Stomach (tissue), 9 donors: ENCODE results near the gene KIAA1586. TPM values are rescaled to one million over a fixed set of nuclear protein-coding genes. Genes with fewer than 3 reads are reported as not detected.

ENCODE experiments used
- DNase-seq, 2 donors: peaks; one replicate each; pipeline versions ENCODE4 v3.0.0 to v3.0.0-alpha.2; 2013 to 2019
- H3K27ac ChIP-seq, 5 donors: fragments of 200-600 bp in 4 of 5; sonication (generic) in 4 of 5; one replicate each; pipeline ENCODE4 v1.5.1; 2013 to 2019; ENCODE audit warnings: mild to moderate bottlenecking in 1 of 5, moderate library complexity in 1 of 5
- H3K27me3 ChIP-seq, 3 donors: fragments of 200-600 bp; sonication (generic); one replicate each; pipeline ENCODE4 v1.5.1; 2017 to 2019; ENCODE audit warnings: mixed run types in 1 of 3
- H3K36me3 ChIP-seq, 4 donors: fragments of 200-600 bp; sonication (generic); 1 replicate in 3 of 4; 2 replicates in 1 of 4; pipeline ENCODE4 v1.5.1; 2016 to 2019
- H3K4me1 ChIP-seq, 4 donors: fragments of 200-600 bp; sonication (generic); one replicate each; pipeline ENCODE4 v1.5.1; 2016 to 2019
- H3K4me3 ChIP-seq, 4 donors: fragments of 200-600 bp; sonication (generic) in 3 of 4; one replicate each; pipeline ENCODE4 v1.5.1; 2016 to 2019; ENCODE audit warnings: mild to moderate bottlenecking in 1 of 4
- H3K9me3 ChIP-seq, 4 donors: fragments of 200-600 bp; sonication (generic); one replicate each; pipeline ENCODE4 v1.5.1; 2016 to 2019
- EP300 ChIP-seq: sonication (generic); formaldehyde crosslinking; IDR thresholded peaks from one replicate; pipeline ENCODE4 v1.6.1; 2017; ENCODE audit warnings: antibody characterized with exemption
- POLR2A ChIP-seq, 4 donors: fragments of 450-650 bp; IDR thresholded peaks; one replicate each; pipeline ENCODE4 v1.6.1; 2016; ENCODE audit warnings: antibody characterized with exemption in 4 of 4, control low read depth in 2 of 4, mild to moderate bottlenecking in 1 of 4, moderate library complexity in 1 of 4
- POLR2AphosphoS5 ChIP-seq, 3 donors: sonication (generic); formaldehyde crosslinking; IDR thresholded peaks; one replicate each; pipeline ENCODE4 v1.6.1; 2016; ENCODE audit warnings: antibody characterized with exemption in 3 of 3
- WGBS, 5 donors: extraction: QIAGEN DNeasy Blood & Tissue Kit in 3 of 5; methylation state at CpG; one replicate each; pipeline versions ENCODE4 v1.1.5 to v1.1.7; 2013 to 2018; 5-methylcytosine and 5-hydroxymethylcytosine counted together
- intact Hi-C: fragments of 100-400 bp; cut with DNase I; formaldehyde crosslinking; loops from one replicate; pipeline ENCODE4 v1.15.1; 2023; ENCODE audit warnings: low total_unique reads
- polyA plus RNA-seq, 3 donors: library from polyadenylated mRNA; stranded (reverse); fragments of 200-250 nt; gene quantifications; one replicate each; pipeline ENCODE4 v1.2.3, GENCODE V29; 2013
- total RNA-seq, 5 donors: library from RNA; depleted of rRNA; stranded (reverse); fragments of >200 nt; gene quantifications; one replicate each; pipeline versions ENCODE4 v1.1.0 to v1.2.3, GENCODE V29; 2014 to 2016
- TF ChIP-seq, protein P1 (sequence below), 7 experiments: fragments of 450-650 bp in 4 of 7; fragments of 200-600 bp in 3 of 7; sonication (generic) in 3 of 7; IDR thresholded peaks; one replicate each; pipeline ENCODE4 v1.5.1; 2016 to 2019; ENCODE audit warnings: antibody characterized with exemption in 7 of 7, control low read depth in 2 of 7, mild to moderate bottlenecking in 1 of 7
- donor health status: healthy with polysubstance abuse.
- donor health status: Bipolar disorder and iron deficiency.
- donor health status: healthy.

Gene KIAA1586
- total and polyA plus RNA-seq, 8 donors: 0.29 to 27.7 (median 4.2) TPM

DNA sequence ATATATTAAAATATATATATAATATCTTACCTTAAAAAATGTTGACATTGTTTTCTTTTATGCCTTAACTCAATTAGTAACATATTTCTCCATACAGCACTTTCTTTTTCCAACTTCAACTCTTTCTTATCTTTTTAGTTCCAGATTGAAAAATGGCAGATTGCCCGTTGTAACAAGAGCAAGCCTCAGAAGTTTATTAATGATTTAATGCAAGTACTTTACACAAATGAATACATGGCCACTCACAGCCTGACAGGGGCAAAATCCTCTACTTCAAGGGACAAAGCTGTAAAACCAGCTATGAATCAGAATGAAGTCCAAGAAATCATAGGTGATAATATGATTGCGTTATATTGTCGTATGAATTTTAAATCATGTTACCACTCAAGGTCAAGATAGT, 29.4 kb upstream of the KIAA1586 start:
- no peaks in the 10 kb centered on the region for H3K36me3 ChIP-seq

DNA sequence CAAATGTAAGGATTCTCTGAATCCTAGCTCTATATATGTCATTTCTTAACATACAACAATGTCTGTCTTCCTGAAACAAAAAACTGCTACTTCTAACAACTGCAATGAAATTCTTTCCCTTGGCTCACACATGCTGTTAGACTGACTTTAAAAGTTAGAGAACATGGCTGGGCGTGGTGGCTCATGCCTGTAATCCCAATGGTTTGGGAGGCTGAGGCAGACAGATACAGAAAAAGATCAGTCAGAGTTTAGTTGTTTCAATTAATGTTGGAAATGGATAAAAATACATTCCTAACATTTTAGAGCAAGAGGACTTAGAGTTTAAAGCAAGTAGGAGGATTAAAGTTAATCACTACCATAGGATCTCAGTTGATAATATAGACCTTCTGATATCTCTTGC, 28.7 kb upstream of the KIAA1586 start:
- no peak for DNase-seq
- no peak for TF ChIP-seq POLR2A (IDR thresholded peaks at IDR 0.05)
- TF ChIP-seq, protein P1, sequence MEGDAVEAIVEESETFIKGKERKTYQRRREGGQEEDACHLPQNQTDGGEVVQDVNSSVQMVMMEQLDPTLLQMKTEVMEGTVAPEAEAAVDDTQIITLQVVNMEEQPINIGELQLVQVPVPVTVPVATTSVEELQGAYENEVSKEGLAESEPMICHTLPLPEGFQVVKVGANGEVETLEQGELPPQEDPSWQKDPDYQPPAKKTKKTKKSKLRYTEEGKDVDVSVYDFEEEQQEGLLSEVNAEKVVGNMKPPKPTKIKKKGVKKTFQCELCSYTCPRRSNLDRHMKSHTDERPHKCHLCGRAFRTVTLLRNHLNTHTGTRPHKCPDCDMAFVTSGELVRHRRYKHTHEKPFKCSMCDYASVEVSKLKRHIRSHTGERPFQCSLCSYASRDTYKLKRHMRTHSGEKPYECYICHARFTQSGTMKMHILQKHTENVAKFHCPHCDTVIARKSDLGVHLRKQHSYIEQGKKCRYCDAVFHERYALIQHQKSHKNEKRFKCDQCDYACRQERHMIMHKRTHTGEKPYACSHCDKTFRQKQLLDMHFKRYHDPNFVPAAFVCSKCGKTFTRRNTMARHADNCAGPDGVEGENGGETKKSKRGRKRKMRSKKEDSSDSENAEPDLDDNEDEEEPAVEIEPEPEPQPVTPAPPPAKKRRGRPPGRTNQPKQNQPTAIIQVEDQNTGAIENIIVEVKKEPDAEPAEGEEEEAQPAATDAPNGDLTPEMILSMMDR (IDR thresholded peaks at IDR 0.05): no peak
- TF ChIP-seq EP300: no peak
- TF ChIP-seq POLR2AphosphoS5 (IDR thresholded peaks at IDR 0.05): no peak
- Histone ChIP-seq H3K4me3 (no peak overlapping the region), H3K27me3 (no peaks in the 10 kb centered on the region), H3K27ac (no peak overlapping the region), H3K9me3 (no peaks in the 10 kb centered on the region), H3K4me1 (no peaks in the 10 kb centered on the region), H3K36me3 (no peaks in the 10 kb centered on the region)
- WGBS, 5 donors: 79 to 94% (median 88%) methylated on average over 1 of the region's 1 CpG
- intact Hi-C loops: loop anchor here (10.0 kb wide), 1 partner anchor 113 kb away; no protein-coding TSS in a partner anchor

More for the DNA sequence above, 29.4 kb upstream of the KIAA1586 start:
- WGBS, 5 donors: 27 to 47% (median 39%) methylated on average over 3 of the region's 3 CpGs
- Histone ChIP-seq H3K9me3 (no peaks in the 10 kb centered on the region), H3K4me3 (no peak overlapping the region), H3K27ac (no peak overlapping the region), H3K27me3 (no peaks in the 10 kb centered on the region), H3K4me1 (no peaks in the 10 kb centered on the region)
- TF ChIP-seq, protein P1 (IDR thresholded peaks at IDR 0.05): no peak
- TF ChIP-seq EP300 (no peak), POLR2AphosphoS5 (IDR thresholded peaks at IDR 0.05) (no peak), POLR2A (IDR thresholded peaks at IDR 0.05) (no peak)
- DNase-seq: peak in 1 of 2 donors; percentile 19
- intact Hi-C loops: loop anchor here (10.0 kb wide), 1 partner anchor 112 kb away; no protein-coding TSS in a partner anchor

DNA sequence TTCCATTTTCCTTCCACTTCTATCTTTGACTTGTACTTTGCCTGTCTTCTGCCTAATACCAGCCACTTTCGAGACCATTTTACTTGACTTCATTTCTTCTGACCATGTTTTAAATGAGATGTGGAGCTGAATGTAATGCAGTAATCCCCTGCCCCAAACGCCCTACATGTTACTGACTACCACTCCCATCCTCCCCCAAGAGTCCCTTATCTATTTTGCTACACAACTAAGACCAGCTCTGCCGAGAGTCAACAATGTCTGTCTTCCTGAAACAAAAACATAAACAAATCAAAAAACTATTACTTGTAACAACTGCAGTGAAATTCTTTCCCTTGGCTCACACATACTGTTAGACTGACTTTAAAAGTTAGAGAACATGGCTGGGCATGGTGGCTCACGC, 27.1 kb upstream of the KIAA1586 start:
- Histone ChIP-seq H3K4me1 (no peaks in the 10 kb centered on the region), H3K27me3 (no peaks in the 10 kb centered on the region), H3K9me3 (peaks cover 0 to 6% (median 2%) of the 10 kb centered on the region in 4 donors), H3K4me3 (no peak overlapping the region), H3K36me3 (no peaks in the 10 kb centered on the region), H3K27ac (no peak overlapping the region)
- no peak for DNase-seq
- no peak for TF ChIP-seq POLR2A (IDR thresholded peaks at IDR 0.05)
- no peak for TF ChIP-seq EP300
- TF ChIP-seq, protein P1 (IDR thresholded peaks at IDR 0.05): no peak
- TF ChIP-seq POLR2AphosphoS5 (IDR thresholded peaks at IDR 0.05): no peak
- intact Hi-C loops: loop anchor here (10.0 kb wide), 1 partner anchor 115 kb away; no protein-coding TSS in a partner anchor
- WGBS, 5 donors: 75 to 82% (median 76%) methylated on average over 4 of the region's 4 CpGs

DNA sequence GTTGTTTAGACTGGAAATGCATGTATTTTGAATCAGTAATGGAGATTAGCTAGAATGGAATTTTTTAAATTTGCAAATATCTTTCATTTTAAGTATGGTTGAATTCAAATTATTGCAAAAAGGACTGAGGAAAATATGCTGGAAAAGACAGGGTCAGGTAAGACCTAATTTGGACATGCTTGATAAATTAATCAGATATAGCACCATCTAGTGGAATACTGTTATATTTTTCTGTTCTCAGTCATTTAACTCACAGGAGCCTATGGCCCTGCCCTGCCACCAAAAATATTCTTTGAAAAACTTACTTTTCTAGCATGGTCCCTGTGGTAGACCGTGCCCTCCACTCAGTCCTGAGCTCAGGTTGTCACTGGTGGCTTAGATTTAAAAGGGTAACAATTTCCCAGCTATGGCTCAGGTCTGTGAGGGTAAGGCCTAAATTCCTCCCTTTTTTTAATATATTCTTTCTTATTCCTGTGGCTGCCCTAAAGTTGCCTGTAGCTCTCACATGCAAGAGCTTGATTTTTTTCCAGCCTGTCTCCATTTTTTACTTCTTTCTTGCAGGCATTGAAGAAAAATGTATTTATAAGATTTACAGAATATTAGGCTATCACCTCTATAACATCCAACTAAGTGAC, 25.3 kb upstream of the KIAA1586 start:
- WGBS, 5 donors: 0 to 17% (median 12%) methylated on average over 1 of the region's 1 CpG
- Histone ChIP-seq H3K27me3 (no peaks in the 10 kb centered on the region), H3K4me1 (no peaks in the 10 kb centered on the region), H3K36me3 (no peaks in the 10 kb centered on the region), H3K4me3 (no peak overlapping the region), H3K27ac (no peak overlapping the region), H3K9me3 (peaks cover 0 to 18% (median 11%) of the 10 kb centered on the region in 4 donors)
- peak in 1 of 2 donors; percentile 45 for DNase-seq
- TF ChIP-seq, protein P1 (IDR thresholded peaks at IDR 0.05): peak in 5 of 7 experiments; percentile 35 to 49 (median 37)
- TF ChIP-seq POLR2AphosphoS5 (IDR thresholded peaks at IDR 0.05): no peak
- TF ChIP-seq EP300: no peak
- intact Hi-C loops: no loop called here
